Hepatocyte (in vitro differentiated cells): ENCODE data around the gene AUTS2. TPM values are rescaled to one million over a fixed set of nuclear protein-coding genes. Genes with fewer than 3 reads are reported as not detected.
A peak's percentile ranks its signal among the peaks of the same experiment; 100 is the strongest.

ENCODE experiments used
- DNase-seq: peaks from one replicate; pipeline ENCODE4 v3.0.0-alpha.2; 2016; ENCODE audit warnings: low spot score
- H2AFZ ChIP-seq: fragments of 200-600 bp; sonication (generic); 2 replicates; pipeline ENCODE4 v1.6.0; 2016; ENCODE audit warnings: antibody characterized with exemption, mild to moderate bottlenecking
- H3K27ac ChIP-seq: fragments of 200-600 bp; sonication (generic); 2 replicates; pipeline ENCODE4 v1.5.1; 2016; ENCODE audit warnings: mild to moderate bottlenecking
- H3K27me3 ChIP-seq: fragments of 200-600 bp; sonication (generic); 2 replicates; pipeline ENCODE4 v1.6.1; 2016
- H3K36me3 ChIP-seq: fragments of 200-600 bp; sonication (generic); replicated peaks from 2 replicates; pipeline ENCODE4 v1.5.1; 2016; ENCODE audit warnings: low read depth; ENCODE audit not compliant: insufficient read depth
- H3K4me1 ChIP-seq: fragments of 200-600 bp; sonication (generic); 2 replicates; pipeline ENCODE4 v1.5.1; 2016; ENCODE audit warnings: mild to moderate bottlenecking, moderate library complexity; ENCODE audit not compliant: insufficient read depth
- H3K4me2 ChIP-seq: fragments of 200-600 bp; sonication (generic); 2 replicates; pipeline ENCODE4 v1.6.0; 2016
- H3K4me3 ChIP-seq: fragments of 200-600 bp; sonication (generic); 2 replicates; pipeline ENCODE4 v1.5.1; 2016; ENCODE audit warnings: mild to moderate bottlenecking
- H3K79me2 ChIP-seq: fragments of 200-600 bp; sonication (generic); 2 replicates; pipeline ENCODE4 v1.6.0; 2017; ENCODE audit warnings: mild to moderate bottlenecking
- H3K9me2 ChIP-seq: fragments of 200-600 bp; sonication (generic); replicated peaks from 2 replicates; pipeline ENCODE4 v1.6.0; 2017; ENCODE audit warnings: mild to moderate bottlenecking; ENCODE audit not compliant: insufficient read depth
- H3K9me3 ChIP-seq: fragments of 200-600 bp; sonication (generic); 2 replicates; pipeline ENCODE4 v1.5.1; 2016; ENCODE audit warnings: low read depth, mild to moderate bottlenecking
- H4K20me1 ChIP-seq: fragments of 200-600 bp; sonication (generic); 2 replicates; pipeline ENCODE4 v1.6.0; 2016; ENCODE audit warnings: mild to moderate bottlenecking; ENCODE audit not compliant: insufficient read depth, poor library complexity, severe bottlenecking
- CTCF ChIP-seq: fragments of 200-600 bp; sonication (generic); IDR thresholded peaks from 2 replicates; pipeline ENCODE4 v1.5.1; 2016; ENCODE audit warnings: antibody characterized with exemption, mild to moderate bottlenecking; ENCODE audit not compliant: poor library complexity
- EZH2 ChIP-seq: fragments of 200-600 bp; sonication (generic); IDR thresholded peaks from 2 replicates; pipeline ENCODE4 v1.6.1; 2016; ENCODE audit warnings: antibody characterized with exemption, mild to moderate bottlenecking, borderline replicate concordance
- EZH2phosphoT487 ChIP-seq: fragments of 200-600 bp; sonication (generic); IDR thresholded peaks from one replicate; pipeline ENCODE4 v1.6.1; 2018; ENCODE audit warnings: antibody characterized with exemption, mild to moderate bottlenecking, low read depth, moderate library complexity; ENCODE audit not compliant: unreplicated experiment, severe bottlenecking
- WGBS: methylation state at CpG from one replicate; pipeline ENCODE4 v1.1.6; 2016; ENCODE audit warnings: low lambda C conversion rate; ENCODE audit errors: missing lambda C conversion rate; 5-methylcytosine and 5-hydroxymethylcytosine counted together
- polyA plus RNA-seq: library from polyadenylated mRNA; unstranded; fragments of >200 nt; fragmentation: Nextera tagmentation; extraction: Ambion mirVana; gene quantifications from 2 replicates; pipeline ENCODE4 v1.2.1, GENCODE V29; 2016
- total RNA-seq: library from RNA; depleted of rRNA; stranded (reverse); fragments of >200 nt; gene quantifications from 2 replicates; pipeline ENCODE4 v1.2.3, GENCODE V29; 2014

The AUTS2 gene
- total and polyA plus RNA-seq, 2 experiments from 2014 or later = 34.4 to 40.9 TPM

GRCh38 chr7:69996121-69996520 lies 397.8 kb downstream of the AUTS2 start:
- no peak for TF ChIP-seq CTCF
- no peak for TF ChIP-seq EZH2
- no peak for TF ChIP-seq EZH2phosphoT487
- no peaks in the 10 kb centered on the region for H3K9me2 ChIP-seq
- peaks cover 3% of the 10 kb centered on the region for H3K79me2 ChIP-seq
- no peaks in the 10 kb centered on the region for H3K4me1 ChIP-seq
- H4K20me1 ChIP-seq = no peaks in the 10 kb centered on the region
- no peak overlapping the region for H3K4me3 ChIP-seq
- H3K4me2 ChIP-seq = no peak overlapping the region
- WGBS = 93% methylated on average over 2 of the region's 2 CpGs
- no peaks in the 10 kb centered on the region for H3K36me3 ChIP-seq
- no peaks in the 10 kb centered on the region for H3K27me3 ChIP-seq
- no peak for DNase-seq
- H2AFZ ChIP-seq = no peak overlapping the region
- no peak overlapping the region for H3K27ac ChIP-seq
- H3K9me3 ChIP-seq = no peaks in the 10 kb centered on the region

- no peaks in the 10 kb centered on the region for H3K9me2 ChIP-seq
- H3K27ac ChIP-seq = no peak overlapping the region
- H3K4me2 ChIP-seq = no peak overlapping the region
- H3K4me1 ChIP-seq = no peaks in the 10 kb centered on the region
- no peak overlapping the region for H2AFZ ChIP-seq
- H3K79me2 ChIP-seq = no peaks in the 10 kb centered on the region
- H4K20me1 ChIP-seq = no peaks in the 10 kb centered on the region
- no peaks in the 10 kb centered on the region for H3K27me3 ChIP-seq
- TF ChIP-seq EZH2phosphoT487 (no peak), CTCF (no peak), EZH2 (no peak)
- WGBS = 94% methylated on average over 5 of the region's 5 CpGs
- no peak for DNase-seq
- H3K36me3 ChIP-seq = no peaks in the 10 kb centered on the region
- no peak overlapping the region for H3K4me3 ChIP-seq
- H3K9me3 ChIP-seq = no peaks in the 10 kb centered on the region
These were observed 402.6 kb downstream of the AUTS2 start for GRCh38 chr7:70000737-70001348.

- Histone ChIP-seq H3K27ac (peak overlapping the region; percentile 11), H3K9me3 (no peaks in the 10 kb centered on the region), H3K36me3 (no peaks in the 10 kb centered on the region), H3K27me3 (no peaks in the 10 kb centered on the region), H2AFZ (no peak overlapping the region), H3K79me2 (no peaks in the 10 kb centered on the region), H3K4me1 (peaks cover 7% of the 10 kb centered on the region), H4K20me1 (no peaks in the 10 kb centered on the region), H3K4me3 (no peak overlapping the region), H3K9me2 (no peaks in the 10 kb centered on the region), H3K4me2 (peak overlapping the region; percentile 68)
- DNase-seq = no peak
- TF ChIP-seq EZH2 = no peak
- TF ChIP-seq EZH2phosphoT487 = no peak
- TF ChIP-seq CTCF = no peak
- 79% methylated on average over 2 of the region's 2 CpGs for WGBS
These were observed 407.2 kb downstream of the AUTS2 start for GRCh38 chr7:70005480-70005879.

- Histone ChIP-seq H2AFZ (no peak overlapping the region), H3K27ac (peak overlapping the region; percentile 81), H4K20me1 (no peaks in the 10 kb centered on the region), H3K4me3 (no peak overlapping the region), H3K36me3 (no peaks in the 10 kb centered on the region), H3K79me2 (no peaks in the 10 kb centered on the region), H3K9me2 (no peaks in the 10 kb centered on the region), H3K4me1 (peaks cover 7% of the 10 kb centered on the region), H3K9me3 (no peaks in the 10 kb centered on the region), H3K27me3 (no peaks in the 10 kb centered on the region), H3K4me2 (peak overlapping the region; percentile 68)
- WGBS = 52% methylated on average over 7 of the region's 7 CpGs
- no peak for DNase-seq
- no peak for TF ChIP-seq CTCF
- TF ChIP-seq EZH2phosphoT487 = no peak
- TF ChIP-seq EZH2 = no peak
These were observed 407.6 kb downstream of the AUTS2 start for GRCh38 chr7:70005891-70006260.
